ENCODE results near the gene HOXA11.

The HOXA11 gene

GRCh38 chr7:27205325-27206280 lies 20.6 kb upstream of the HOXA11 start:
- DNase-seq (ENCODE audit: low spot score) = no peak

- DNase-seq (ENCODE audit: low spot score) = no peak
Observed at GRCh38 chr7:27204851-27205322, 19.9 kb upstream of the HOXA11 start.

GRCh38 chr7:27203964-27204594 lies 19.0 kb upstream of the HOXA11 start:
- DNase-seq (ENCODE audit: low spot score) = no peak

GRCh38 chr7:27203365-27203953 lies 18.4 kb upstream of the HOXA11 start:
- DNase-seq (ENCODE audit: low spot score) = no peak

DNA sequence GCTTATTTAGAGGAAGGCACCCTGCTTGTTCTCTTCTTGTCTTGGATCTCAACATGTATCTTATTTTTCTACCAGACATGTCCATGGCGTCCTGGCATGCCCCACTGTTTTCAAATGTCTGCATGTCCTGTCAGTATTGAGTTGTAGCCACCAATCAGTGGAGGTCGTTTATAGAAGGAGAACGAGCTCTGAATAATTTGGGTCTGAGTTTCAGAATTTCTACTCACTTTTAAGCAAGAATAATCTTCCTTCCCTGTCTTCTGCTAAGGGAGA lies 17.8 kb upstream of the HOXA11 start:
- no peak for DNase-seq (ENCODE audit: low spot score)

- no peak for DNase-seq (ENCODE audit: low spot score)
Observed at GRCh38 chr7:27202018-27202861, 17.2 kb upstream of the HOXA11 start.

DNA sequence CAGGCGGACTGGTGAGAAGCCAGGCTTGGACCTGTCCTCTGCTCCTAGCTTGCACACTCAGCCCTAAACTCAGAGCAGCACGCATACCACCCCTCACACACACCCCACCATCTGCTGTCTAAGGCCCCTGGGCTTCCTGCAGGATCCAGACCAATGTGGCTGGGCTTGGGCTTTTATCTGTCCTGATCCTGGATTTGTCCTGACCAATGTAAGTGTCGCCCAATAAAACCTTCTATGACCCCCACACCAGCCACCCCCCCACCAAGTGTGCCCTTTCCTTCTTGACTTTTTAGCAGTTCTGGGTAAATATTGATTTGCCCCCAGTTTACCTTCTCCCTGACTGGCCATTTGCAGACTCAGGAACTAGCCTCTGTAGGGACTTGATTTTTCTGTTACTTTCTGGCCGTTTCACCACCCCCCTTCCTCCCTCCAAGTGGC lies 16.6 kb upstream of the HOXA11 start:
- no peak for DNase-seq (ENCODE audit: low spot score)

GRCh38 chr7:27200761-27201579 lies 15.9 kb upstream of the HOXA11 start:
- no peak for DNase-seq (ENCODE audit: low spot score)

- no peak for DNase-seq (ENCODE audit: low spot score)
Observed at GRCh38 chr7:27199849-27200760, 15.1 kb upstream of the HOXA11 start, which contains the start of gene HOXA13. TSS of gene HOXA13 (minus strand) at chr7:27200091. CDS start at chr7:27200077, 14 bp downstream.

DNA sequence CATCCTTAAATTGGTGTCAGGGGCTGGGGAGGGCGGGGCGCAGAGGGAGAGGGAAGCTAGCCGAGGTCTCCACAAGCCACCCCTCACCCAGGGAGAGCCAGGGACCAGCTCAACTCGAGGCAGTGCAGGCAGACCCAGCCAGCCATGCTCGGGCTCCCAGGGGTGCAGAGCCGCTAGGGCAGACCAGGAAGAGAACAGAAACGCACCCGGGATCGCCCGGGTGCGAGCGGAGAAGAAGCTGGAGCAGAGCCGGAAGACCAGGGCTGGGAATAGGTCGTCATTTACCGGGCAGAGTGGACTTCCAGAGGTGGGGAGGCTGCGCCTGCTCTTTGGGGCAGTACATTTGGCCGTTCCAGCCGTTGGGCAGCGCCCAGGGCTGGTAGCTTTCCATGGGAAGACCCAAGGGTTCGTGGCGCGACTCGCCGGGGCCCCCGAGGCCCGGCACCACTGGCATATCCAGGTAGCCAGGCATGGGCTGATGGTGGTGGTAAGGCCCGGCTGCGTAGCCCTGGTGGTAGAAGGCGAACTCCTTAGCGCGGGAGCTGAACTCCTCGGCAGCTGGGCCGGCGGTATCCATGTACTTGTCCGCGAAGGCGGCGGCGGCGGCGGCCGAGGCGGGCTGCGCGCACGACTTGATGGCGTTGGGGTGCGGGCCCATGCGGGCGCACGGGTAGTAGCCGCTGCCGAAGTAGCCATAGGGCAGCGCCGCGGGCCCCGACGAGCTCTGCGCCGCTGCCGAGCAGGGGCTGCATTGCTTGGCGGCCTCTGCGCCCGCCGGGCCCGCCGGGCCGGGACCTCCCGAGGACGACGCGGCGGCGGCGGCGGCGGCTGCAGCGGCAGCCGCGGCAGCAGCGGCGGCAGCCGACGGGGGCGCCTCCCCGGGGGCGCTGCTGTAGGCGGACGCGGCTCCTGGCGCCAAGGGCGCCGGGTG lies 14.1 kb upstream of the HOXA11 start:
- DNase-seq (ENCODE audit: low spot score) = no peak

DNA sequence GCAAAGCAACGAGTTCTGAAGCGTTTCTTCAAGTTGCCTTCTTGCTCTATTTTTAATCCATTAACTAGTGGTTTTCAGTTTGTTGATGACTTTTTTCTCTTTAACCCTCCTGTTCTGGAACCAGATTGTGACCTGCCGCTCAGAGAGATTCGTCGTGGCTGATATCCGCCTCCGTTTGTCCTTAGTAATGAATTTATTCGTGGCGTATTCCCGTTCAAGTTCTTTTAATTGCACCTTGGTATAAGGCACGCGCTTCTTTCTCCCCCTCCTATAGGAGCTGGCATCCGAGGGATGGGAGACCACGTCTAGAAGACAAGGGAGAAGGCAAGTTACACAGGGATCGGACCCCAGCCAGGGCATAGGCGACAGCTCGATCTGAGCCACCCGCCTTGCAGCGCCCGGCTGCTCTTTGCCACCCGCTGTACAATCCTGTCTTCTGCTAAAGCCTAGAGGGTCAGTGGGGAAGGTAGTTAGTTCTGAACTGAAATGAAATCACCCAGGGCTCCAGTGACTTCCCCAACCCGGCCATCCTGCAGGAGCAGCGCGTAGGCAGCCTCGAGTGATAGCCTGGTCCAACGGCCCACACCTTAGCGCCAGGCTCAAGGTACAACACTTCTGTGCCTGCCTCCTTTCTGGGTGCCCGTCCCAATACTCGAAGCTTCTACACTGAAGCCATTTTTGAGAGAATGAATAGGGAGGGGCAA lies 13.3 kb upstream of the HOXA11 start:
- DNase-seq (ENCODE audit: low spot score) = no peak

- DNase-seq (ENCODE audit: low spot score) = no peak
Observed at GRCh38 chr7:27197137-27198042, 12.4 kb upstream of the HOXA11 start.

DNA sequence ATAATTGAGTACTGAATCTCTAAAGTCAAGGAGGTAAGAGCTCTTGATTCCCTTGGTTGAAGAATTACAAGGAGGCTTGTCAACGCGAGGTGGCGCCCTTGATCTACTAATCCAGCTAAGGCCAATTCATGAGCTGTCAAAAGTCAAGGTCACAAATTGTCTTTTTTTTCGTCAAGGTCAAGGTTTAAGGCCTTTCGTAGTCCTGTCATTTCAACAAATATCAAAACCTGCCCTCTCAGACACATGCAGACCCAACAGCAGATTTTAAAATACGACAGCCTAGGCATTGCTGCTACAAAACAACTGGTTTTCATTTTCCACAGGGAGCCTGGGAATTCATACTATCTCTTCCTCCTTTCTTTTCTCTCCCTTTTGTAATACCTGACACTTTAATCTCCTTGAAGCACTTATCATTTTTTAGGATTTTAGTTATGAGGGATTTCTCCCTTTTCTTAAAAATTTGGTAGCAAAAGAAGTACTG lies 11.3 kb upstream of the HOXA11 start:
- DNase-seq (ENCODE audit: low spot score) = peak; percentile 62

GRCh38 chr7:27194686-27195379 lies 9.8 kb upstream of the HOXA11 start:
- DNase-seq (ENCODE audit: low spot score) = no peak

GRCh38 chr7:27194002-27194352 lies 8.9 kb upstream of the HOXA11 start:
- DNase-seq (ENCODE audit: low spot score) = no peak

DNA sequence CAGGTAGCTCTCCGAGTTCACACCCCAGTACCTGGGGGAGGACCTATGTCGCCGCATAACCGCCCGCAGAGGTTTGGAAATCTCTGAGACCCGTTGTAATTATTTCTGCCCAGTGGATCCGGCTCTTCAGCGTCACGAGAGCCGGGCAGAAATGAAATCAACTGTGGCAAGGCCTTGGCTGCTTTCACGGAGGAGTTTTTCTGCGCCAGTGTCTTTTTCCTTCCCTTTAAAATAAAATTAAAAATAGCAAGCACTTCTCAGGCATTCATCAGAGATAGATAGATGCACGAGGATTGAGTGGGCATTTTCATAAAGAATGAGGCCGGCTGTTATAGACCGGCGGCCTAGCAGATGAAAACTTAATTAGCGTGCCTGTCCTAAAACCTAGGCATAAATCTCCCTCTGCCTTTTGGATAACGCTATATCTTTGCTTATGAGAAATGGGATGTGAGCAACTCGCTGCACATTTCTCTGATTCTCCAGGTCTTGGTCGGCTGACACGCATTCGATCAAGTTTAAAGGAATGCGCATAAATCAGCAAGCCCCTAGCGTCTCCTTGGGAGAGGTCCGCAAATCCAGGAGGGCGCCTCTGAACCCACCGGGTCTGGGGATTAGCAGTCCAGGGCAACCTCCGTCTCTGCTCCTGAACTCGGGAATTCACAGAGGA lies 8.4 kb upstream of the HOXA11 start:
- no peak for DNase-seq (ENCODE audit: low spot score)
